CD4-positive, alpha-beta T cell (primary cell): ENCODE data around the gene SCGB1A1. TPM values are rescaled to one million over a fixed set of nuclear protein-coding genes. Genes with fewer than 3 reads are reported as not detected.

Experiments
- ATAC-seq: fragments of 200-7000 bp; cut with Tn5 transposase; one replicate; pipeline ENCODE4 v1.10.0; 2022; ENCODE audit warnings: mild to moderate bottlenecking; ENCODE audit not compliant: poor library complexity
- CTCF ChIA-PET: fragments of 350-600 bp; sonication (Branson Sonifier 250); formaldehyde crosslinking; loops from one replicate; lab custom pipeline; 2021; ENCODE audit warnings: antibody characterized with exemption, inconsistent platforms; lab: Charles Lee
- POLR2A ChIA-PET: fragments of 350-600 bp; sonication (Branson Sonifier 250); formaldehyde crosslinking; loops from one replicate; lab custom pipeline; 2021; ENCODE audit warnings: antibody characterized with exemption, inconsistent platforms; lab: Charles Lee
- DNase-seq, 14 experiments: peaks; one replicate each; pipeline ENCODE4 v3.0.0-alpha.2; 2013 to 2020; ENCODE audit warnings: mixed read lengths in 2 of 14
- H3K27ac ChIP-seq, 2 donors: one replicate each; pipeline versions ENCODE4 v1.5.1 to v1.7.0; 2013; ENCODE audit warnings: low read length in 2 of 2, low read depth in 1 of 2, mild to moderate bottlenecking in 1 of 2
- H3K27me3 ChIP-seq, 2 experiments: 1 replicate in 1 of 2; 2 replicates in 1 of 2; pipeline versions ENCODE4 v1.6.1 to v1.7.0; 2013; ENCODE audit warnings: low read length in 2 of 2, control low read depth in 1 of 2, mild to moderate bottlenecking in 1 of 2, moderate library complexity in 1 of 2; ENCODE audit not compliant: insufficient read depth in 2 of 2, control insufficient read depth in 1 of 2
- H3K36me3 ChIP-seq: one replicate; pipeline ENCODE4 v1.6.1; 2013; ENCODE audit warnings: low read length, control low read depth; ENCODE audit not compliant: insufficient read depth
- H3K4me1 ChIP-seq: one replicate; pipeline ENCODE4 v1.6.1; 2013; ENCODE audit warnings: low read length, control low read depth; ENCODE audit not compliant: insufficient read depth
- H3K4me3 ChIP-seq: one replicate; pipeline ENCODE4 v1.5.1; 2013; ENCODE audit warnings: mild to moderate bottlenecking, low read length, moderate library complexity
- H3K9me3 ChIP-seq, 2 experiments: 1 replicate in 1 of 2; 2 replicates in 1 of 2; pipeline versions ENCODE4 v1.6.1 to v1.7.0; 2013; ENCODE audit warnings: low read length in 2 of 2, mild to moderate bottlenecking in 2 of 2, control low read depth in 1 of 2, moderate library complexity in 1 of 2; ENCODE audit not compliant: control insufficient read depth in 1 of 2, insufficient read depth in 1 of 2
- H3K27ac Mint-ChIP-seq: one replicate; pipeline ENCODE4 v1.8.0; 2020; ENCODE audit warnings: mixed read lengths
- H3K27me3 Mint-ChIP-seq: one replicate; pipeline ENCODE4 v1.8.0; 2021; ENCODE audit warnings: mixed read lengths
- H3K36me3 Mint-ChIP-seq: one replicate; pipeline ENCODE4 v1.8.0; 2021; ENCODE audit warnings: low read depth, mixed read lengths
- H3K4me1 Mint-ChIP-seq: one replicate; pipeline ENCODE4 v1.8.0; 2021; ENCODE audit warnings: low read depth, mixed read lengths
- H3K4me3 Mint-ChIP-seq: one replicate; pipeline ENCODE4 v1.8.0; 2020; ENCODE audit warnings: mild to moderate bottlenecking, mixed read lengths
- H3K9me3 Mint-ChIP-seq: one replicate; pipeline ENCODE4 v1.8.0; 2020; ENCODE audit warnings: mixed read lengths
- intact Hi-C, 2 experiments: fragments of 100-400 bp; cut with DNase I in 1 of 2; cut with micrococcal nuclease in 1 of 2; formaldehyde crosslinking; loops; one replicate each; pipeline versions ENCODE4 v1.15.1 to v1.9.0; 2023 to 2025; cut with DNase I, micrococcal nuclease
- total RNA-seq, 174 experiments: library from RNA in 2 of 174; stranded (reverse) in 2 of 174; gene quantifications; one replicate each; pipeline ENCODE4 v1.2.3 and lab custom pipeline; 2021 to 2026
- TF ChIP-seq, protein P1 (sequence below): fragments of 200-600 bp; IDR thresholded peaks from one replicate; pipeline ENCODE4 v1.8.0; 2022; ENCODE audit warnings: antibody characterized with exemption, mild to moderate bottlenecking

SCGB1A1 gene
- total RNA-seq, 2 experiments from 2014 or later = not detected

DNA sequence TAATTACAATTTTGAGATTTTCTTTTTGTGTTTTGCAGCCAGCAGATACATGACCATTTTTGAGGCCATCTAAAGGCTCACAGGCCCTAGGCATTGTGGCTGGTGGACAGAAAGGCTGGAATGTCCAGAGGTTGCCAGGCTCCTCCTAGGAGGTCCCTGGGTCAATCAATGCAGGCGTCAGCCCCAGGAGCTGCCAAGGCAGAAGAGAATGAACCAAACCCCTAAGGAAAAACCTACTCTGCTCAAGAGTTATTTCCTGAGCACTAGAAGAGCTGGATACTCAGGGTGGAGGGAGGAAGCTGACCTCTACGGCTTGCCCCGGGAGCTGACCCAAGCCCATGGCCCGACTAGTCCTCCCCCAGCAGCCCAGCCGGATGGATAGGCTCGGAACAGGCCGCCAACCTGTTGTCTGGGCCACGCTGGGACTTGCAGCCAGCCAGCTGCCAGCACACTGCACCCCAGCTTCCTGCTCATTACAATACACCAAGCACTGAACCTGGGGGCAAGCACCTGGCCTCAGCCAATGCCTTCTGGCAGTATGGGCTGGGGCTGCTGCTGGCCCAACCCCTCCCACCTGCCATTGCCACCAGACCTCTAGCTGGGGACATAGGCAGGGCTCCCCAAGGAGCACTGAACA lies 5.7 kb upstream of the SCGB1A1 start:
- Histone ChIP-seq H3K9me3 (no peaks in the 10 kb centered on the region), H3K4me1 (no peaks in the 10 kb centered on the region), H3K4me3 (no peak overlapping the region), H3K36me3 (no peaks in the 10 kb centered on the region), H3K27ac (no peak overlapping the region), H3K27me3 (no peaks in the 10 kb centered on the region)
- no peaks in the 10 kb centered on the region for H3K9me3 Mint-ChIP-seq
- no peak overlapping the region for H3K4me3 Mint-ChIP-seq
- POLR2A ChIA-PET = no interaction called here
- H3K36me3 Mint-ChIP-seq = no peaks in the 10 kb centered on the region
- no peak overlapping the region for H3K27ac Mint-ChIP-seq
- CTCF ChIA-PET = no interaction called here
- no peaks in the 10 kb centered on the region for H3K4me1 Mint-ChIP-seq
- DNase-seq (no peak), ATAC-seq (no peak)
- H3K27me3 Mint-ChIP-seq = no peaks in the 10 kb centered on the region
- TF ChIP-seq, protein P1, sequence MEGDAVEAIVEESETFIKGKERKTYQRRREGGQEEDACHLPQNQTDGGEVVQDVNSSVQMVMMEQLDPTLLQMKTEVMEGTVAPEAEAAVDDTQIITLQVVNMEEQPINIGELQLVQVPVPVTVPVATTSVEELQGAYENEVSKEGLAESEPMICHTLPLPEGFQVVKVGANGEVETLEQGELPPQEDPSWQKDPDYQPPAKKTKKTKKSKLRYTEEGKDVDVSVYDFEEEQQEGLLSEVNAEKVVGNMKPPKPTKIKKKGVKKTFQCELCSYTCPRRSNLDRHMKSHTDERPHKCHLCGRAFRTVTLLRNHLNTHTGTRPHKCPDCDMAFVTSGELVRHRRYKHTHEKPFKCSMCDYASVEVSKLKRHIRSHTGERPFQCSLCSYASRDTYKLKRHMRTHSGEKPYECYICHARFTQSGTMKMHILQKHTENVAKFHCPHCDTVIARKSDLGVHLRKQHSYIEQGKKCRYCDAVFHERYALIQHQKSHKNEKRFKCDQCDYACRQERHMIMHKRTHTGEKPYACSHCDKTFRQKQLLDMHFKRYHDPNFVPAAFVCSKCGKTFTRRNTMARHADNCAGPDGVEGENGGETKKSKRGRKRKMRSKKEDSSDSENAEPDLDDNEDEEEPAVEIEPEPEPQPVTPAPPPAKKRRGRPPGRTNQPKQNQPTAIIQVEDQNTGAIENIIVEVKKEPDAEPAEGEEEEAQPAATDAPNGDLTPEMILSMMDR = no peak
- intact Hi-C loops = no loop called here

DNA sequence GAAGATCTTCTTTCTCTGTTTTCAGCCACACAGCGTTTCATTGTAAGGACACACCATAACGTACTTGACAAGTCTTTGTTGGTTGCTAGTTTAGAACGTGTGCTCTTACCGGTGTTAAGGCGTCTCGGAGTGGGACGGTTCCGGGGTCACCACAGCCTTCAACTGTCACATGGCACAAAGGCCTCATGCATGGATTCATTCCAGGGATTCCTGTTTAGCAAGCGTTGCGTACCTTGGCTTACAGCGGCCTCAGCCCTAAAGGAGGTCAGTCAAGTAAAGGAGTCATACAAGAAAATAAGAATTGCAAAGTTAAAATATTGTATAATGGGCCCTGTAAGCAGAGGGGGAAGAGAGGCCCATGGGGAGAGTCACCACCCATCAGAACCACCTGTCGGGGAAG lies 2.2 kb upstream of the SCGB1A1 start:
- DNase-seq (no peak), ATAC-seq (no peak)
- intact Hi-C loops = no loop called here
- Histone ChIP-seq H3K27ac (no peak overlapping the region), H3K4me1 (no peaks in the 10 kb centered on the region), H3K4me3 (no peak overlapping the region), H3K9me3 (no peaks in the 10 kb centered on the region), H3K27me3 (no peaks in the 10 kb centered on the region), H3K36me3 (no peaks in the 10 kb centered on the region)
- Mint-ChIP-seq H3K36me3 (no peaks in the 10 kb centered on the region), H3K4me1 (no peaks in the 10 kb centered on the region), H3K9me3 (no peaks in the 10 kb centered on the region), H3K27me3 (no peaks in the 10 kb centered on the region), H3K4me3 (no peak overlapping the region), H3K27ac (no peak overlapping the region)
- ChIA-PET CTCF (interaction anchor here (1.2 kb wide), 1 partner anchor 8 kb away, joined by 4 read pairs; no protein-coding TSS in a partner anchor), POLR2A (no interaction called here)
- TF ChIP-seq, protein P1 = no peak

DNA sequence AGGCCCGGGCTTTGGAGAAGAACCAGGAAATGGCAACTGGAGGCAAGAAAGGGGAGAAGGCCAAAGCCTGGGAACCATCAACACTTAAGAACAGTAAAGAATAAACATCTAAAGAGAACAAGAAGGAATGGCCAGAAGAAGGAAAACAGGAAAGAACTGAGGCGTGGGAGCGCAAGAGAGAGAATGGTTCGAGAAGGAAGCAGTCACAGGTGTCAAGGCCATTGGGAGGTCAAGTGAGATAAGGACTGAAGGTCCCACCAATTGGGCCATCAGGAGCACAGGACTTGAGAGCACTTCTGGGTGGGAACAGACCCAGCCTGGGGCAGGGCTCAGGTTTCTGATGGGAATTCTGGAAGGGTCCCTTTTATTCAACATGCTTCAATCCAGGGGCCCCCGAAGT lies 697 bp upstream of the SCGB1A1 start:
- H3K4me3 ChIP-seq = no peak overlapping the region
- H3K27me3 ChIP-seq = no peaks in the 10 kb centered on the region
- H3K36me3 ChIP-seq = no peaks in the 10 kb centered on the region
- no peaks in the 10 kb centered on the region for H3K4me1 Mint-ChIP-seq
- POLR2A ChIA-PET = no interaction called here
- H3K9me3 Mint-ChIP-seq = no peaks in the 10 kb centered on the region
- no peak overlapping the region for H3K27ac Mint-ChIP-seq
- TF ChIP-seq, protein P1 = no peak
- ATAC-seq = no peak
- H3K27me3 Mint-ChIP-seq = no peaks in the 10 kb centered on the region
- no peak overlapping the region for H3K4me3 Mint-ChIP-seq
- H3K27ac ChIP-seq = no peak overlapping the region
- DNase-seq = no peak
- no peaks in the 10 kb centered on the region for H3K36me3 Mint-ChIP-seq
- H3K4me1 ChIP-seq = no peaks in the 10 kb centered on the region
- intact Hi-C loops = no loop called here
- no peaks in the 10 kb centered on the region for H3K9me3 ChIP-seq
- CTCF ChIA-PET = no interaction called here
